SK-N-MC (cell line): ENCODE results near the gene MAGI3.

ENCODE experiments used
- EZH2 ChIP-seq: fragments of 200-600 bp; sonication (generic); IDR thresholded peaks from one replicate; pipeline ENCODE4 v1.6.1; 2017; ENCODE audit warnings: antibody characterized with exemption
- POLR2AphosphoS5 ChIP-seq: IDR thresholded peaks from 2 replicates; pipeline ENCODE4 v1.6.1; 2012; ENCODE audit warnings: mild to moderate bottlenecking, low read depth, low read length, borderline replicate concordance

DNA sequence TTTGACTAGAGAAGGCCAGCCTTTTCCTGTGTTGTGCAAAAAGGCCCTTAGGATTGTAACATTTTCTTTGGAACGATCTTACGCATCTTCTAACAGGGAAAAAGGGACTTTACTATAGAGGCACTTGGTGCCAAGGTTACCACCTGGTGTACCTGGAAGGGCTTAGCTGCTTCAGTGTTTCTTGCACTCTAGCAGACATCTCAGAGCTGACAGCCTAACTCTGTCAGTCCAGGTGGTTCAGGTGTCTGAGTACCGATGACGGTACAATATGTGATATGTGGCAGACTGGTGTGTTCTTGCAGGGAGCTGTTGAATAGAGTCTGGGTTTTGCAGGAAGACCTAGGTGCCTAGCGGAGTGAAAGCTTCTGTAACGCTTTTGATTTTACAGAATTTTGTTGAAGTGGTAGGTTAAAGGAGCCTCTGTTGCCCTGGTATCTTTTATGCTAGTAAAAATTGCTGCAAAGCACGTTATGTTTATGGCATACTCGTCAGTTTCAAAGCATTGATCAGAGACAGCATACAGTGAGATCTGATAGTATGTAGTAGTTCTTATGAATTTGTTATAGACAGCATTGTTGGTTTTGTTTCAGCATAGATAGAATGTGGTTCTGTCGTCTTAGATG lies 1.4 kb downstream of the MAGI3 start:
- TF ChIP-seq POLR2AphosphoS5, result no peak
- TF ChIP-seq EZH2, result no peak
